Hypothalamus (tissue), 51 donors: ENCODE measurements around the gene PPP1R11.
"Not testable (repeated sequence)": the region's sequence is repeated elsewhere in the genome, so short reads cannot be mapped to it uniquely, and the experiment has no call there.

Experiments
- DNase-seq, 51 donors: peaks; one replicate each; lab custom pipeline; 2025; lab: John Stamatoyannopoulos, UW

The PPP1R11 gene

DNA sequence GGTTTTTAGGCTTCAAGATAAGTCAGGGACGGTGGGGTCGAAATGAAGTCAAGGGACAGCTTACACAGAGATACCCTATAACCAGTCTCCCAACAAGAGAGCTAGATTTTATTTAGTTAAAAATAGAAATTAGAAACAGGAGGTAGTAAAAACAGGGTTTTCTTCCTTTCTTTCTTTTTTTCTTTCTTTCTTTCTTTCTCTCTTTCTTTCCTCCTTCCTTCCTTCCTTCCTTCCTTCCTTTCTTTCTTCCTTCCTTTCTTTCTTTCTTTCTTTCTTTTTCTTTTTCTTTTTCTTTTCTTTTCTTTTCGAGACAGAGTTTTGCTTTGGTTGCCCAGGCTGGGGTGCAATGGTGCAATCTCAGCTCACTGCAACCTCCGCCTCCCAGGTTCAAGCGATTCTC, 51.7 kb downstream of the PPP1R11 start:
- not testable (repeated sequence) for DNase-seq
